Chondrocyte (in vitro differentiated cells): Measurements from ENCODE around the gene STUM. TPM values are rescaled to one million over a fixed set of nuclear protein-coding genes. Genes with fewer than 3 reads are reported as not detected.

Experiments
- DNase-seq: peaks from one replicate; pipeline ENCODE4 v3.0.0; 2021; ENCODE audit warnings: mixed read lengths, low spot score
- H3K27ac Mint-ChIP-seq: one replicate; pipeline ENCODE4 v1.8.0; 2021; ENCODE audit warnings: mild to moderate bottlenecking, moderate library complexity, mixed read lengths; ENCODE audit not compliant: unreplicated experiment
- H3K27me3 Mint-ChIP-seq: 2 replicates; pipeline ENCODE4 v1.8.0; 2021; ENCODE audit warnings: low read depth, mixed read lengths
- H3K36me3 Mint-ChIP-seq: 2 replicates; pipeline ENCODE4 v1.8.0; 2021; ENCODE audit warnings: low read depth, mixed read lengths
- H3K4me1 Mint-ChIP-seq: 2 replicates; pipeline ENCODE4 v1.8.0; 2021; ENCODE audit warnings: low read depth, mild to moderate bottlenecking, mixed read lengths
- H3K4me3 Mint-ChIP-seq: one replicate; pipeline ENCODE4 v1.8.0; 2021; ENCODE audit warnings: mild to moderate bottlenecking, moderate library complexity, mixed read lengths; ENCODE audit not compliant: unreplicated experiment
- H3K9me3 Mint-ChIP-seq: 2 replicates; pipeline ENCODE4 v1.8.0; 2021; ENCODE audit warnings: low read depth, mixed read lengths
- CTCF ChIP-seq: fragments of 200-600 bp; sonication (generic); IDR thresholded peaks from 2 replicates; pipeline ENCODE4 v1.5.0; 2021; ENCODE audit warnings: antibody characterized with exemption, mild to moderate bottlenecking, moderate library complexity
- total RNA-seq: library from RNA; stranded (reverse); gene quantifications from 3 replicates; pipeline ENCODE4 v1.2.1, GENCODE V29; 2021

The STUM gene
- total RNA-seq, 1 donor from 2014 or later: 0.27 TPM

GRCh38 chr1:226622012-226622411 lies 73.4 kb downstream of the STUM start:
- peaks cover 6% of the 10 kb centered on the region for H3K27me3 Mint-ChIP-seq
- peaks cover 17% of the 10 kb centered on the region for H3K9me3 Mint-ChIP-seq
- no peak overlapping the region for H3K27ac Mint-ChIP-seq
- H3K4me3 Mint-ChIP-seq: no peak overlapping the region
- peaks cover 9% of the 10 kb centered on the region for H3K4me1 Mint-ChIP-seq
- DNase-seq: no peak
- H3K36me3 Mint-ChIP-seq: peaks cover 5% of the 10 kb centered on the region
- no peak for TF ChIP-seq CTCF

- peaks cover 14% of the 10 kb centered on the region for H3K9me3 Mint-ChIP-seq
- no peak overlapping the region for H3K27ac Mint-ChIP-seq
- DNase-seq: peak; percentile 37
- H3K4me3 Mint-ChIP-seq: no peak overlapping the region
- peaks cover 9% of the 10 kb centered on the region for H3K4me1 Mint-ChIP-seq
- H3K27me3 Mint-ChIP-seq: peaks cover under 1% of the 10 kb centered on the region
- TF ChIP-seq CTCF: no peak
- H3K36me3 Mint-ChIP-seq: peaks cover 3% of the 10 kb centered on the region
These were observed 76.0 kb downstream of the STUM start for GRCh38 chr1:226624526-226624925.

GRCh38 chr1:226625326-226625725 lies 76.8 kb downstream of the STUM start:
- DNase-seq: peak; percentile 65
- peaks cover 3% of the 10 kb centered on the region for H3K36me3 Mint-ChIP-seq
- TF ChIP-seq CTCF: no peak
- peaks cover 9% of the 10 kb centered on the region for H3K4me1 Mint-ChIP-seq
- H3K9me3 Mint-ChIP-seq: peaks cover 14% of the 10 kb centered on the region
- no peak overlapping the region for H3K27ac Mint-ChIP-seq
- no peak overlapping the region for H3K4me3 Mint-ChIP-seq
- H3K27me3 Mint-ChIP-seq: no peaks in the 10 kb centered on the region

- Mint-ChIP-seq H3K36me3 (peaks cover 3% of the 10 kb centered on the region), H3K27me3 (no peaks in the 10 kb centered on the region), H3K9me3 (peaks cover 14% of the 10 kb centered on the region), H3K4me3 (no peak overlapping the region), H3K4me1 (peaks cover 9% of the 10 kb centered on the region), H3K27ac (no peak overlapping the region)
- no peak for TF ChIP-seq CTCF
- peak; percentile 68 for DNase-seq
These were observed 77.4 kb downstream of the STUM start for GRCh38 chr1:226625832-226626576.

- DNase-seq: peak; percentile 46
- Mint-ChIP-seq H3K9me3 (peaks cover 9% of the 10 kb centered on the region), H3K4me1 (peaks cover 9% of the 10 kb centered on the region), H3K36me3 (peaks cover 2% of the 10 kb centered on the region), H3K27ac (no peak overlapping the region), H3K4me3 (no peak overlapping the region), H3K27me3 (no peaks in the 10 kb centered on the region)
- TF ChIP-seq CTCF: peak; percentile 98
These were observed 78.0 kb downstream of the STUM start for GRCh38 chr1:226626577-226626956.
